ENCODE data around the gene LRP5.
"Not testable (repeated sequence)": the region's sequence is repeated elsewhere in the genome, so short reads cannot be mapped to it uniquely, and the experiment has no call there.

LRP5 gene

GRCh38 chr11:68329978-68330699 lies 17.7 kb downstream of the LRP5 start:
- DNase-seq = no peak

GRCh38 chr11:68330700-68331337 lies 18.4 kb downstream of the LRP5 start:
- DNase-seq = no peak

- DNase-seq = peak; percentile 75
Measured at GRCh38 chr11:68331338-68331947, 19.1 kb downstream of the LRP5 start.

- DNase-seq = no peak
Measured at GRCh38 chr11:68332186-68332585, 19.8 kb downstream of the LRP5 start.

- no peak for DNase-seq
Measured at GRCh38 chr11:68333173-68333572, 20.8 kb downstream of the LRP5 start.

- no peak for DNase-seq
Measured at GRCh38 chr11:68334923-68335322, 22.5 kb downstream of the LRP5 start.

- no peak for DNase-seq
Measured at GRCh38 chr11:68335683-68336082, 23.3 kb downstream of the LRP5 start.

GRCh38 chr11:68336716-68337115 lies 24.3 kb downstream of the LRP5 start:
- no peak for DNase-seq

- DNase-seq = peak; percentile 86
Measured at GRCh38 chr11:68337399-68337835, 25.0 kb downstream of the LRP5 start.

GRCh38 chr11:68338051-68338780 lies 25.8 kb downstream of the LRP5 start:
- DNase-seq = no peak

GRCh38 chr11:68340003-68340767 lies 27.8 kb downstream of the LRP5 start:
- DNase-seq = no peak

GRCh38 chr11:68340784-68341556 lies 28.6 kb downstream of the LRP5 start:
- no peak for DNase-seq

- no peak for DNase-seq
Measured at GRCh38 chr11:68341557-68342458, 29.4 kb downstream of the LRP5 start.

- no peak for DNase-seq
Measured at GRCh38 chr11:68342459-68343158, 30.2 kb downstream of the LRP5 start.

- DNase-seq = no peak
Measured at GRCh38 chr11:68343761-68344256, 31.4 kb downstream of the LRP5 start.

- not testable (repeated sequence) for DNase-seq
Measured at GRCh38 chr11:68344821-68345220, 32.4 kb downstream of the LRP5 start.

- DNase-seq = no peak
Measured at GRCh38 chr11:68345776-68346461, 33.5 kb downstream of the LRP5 start.

- no peak for DNase-seq
Measured at GRCh38 chr11:68346462-68346790, 34.0 kb downstream of the LRP5 start.

- DNase-seq = no peak
Measured at GRCh38 chr11:68347345-68347744, 35.0 kb downstream of the LRP5 start.
